SK-N-SH (cell line): Measurements from ENCODE around the gene SRSF10. TPM values are rescaled to one million over a fixed set of nuclear protein-coding genes. Genes with fewer than 3 reads are reported as not detected.
"Not testable (repeated sequence)": the region's sequence is repeated elsewhere in the genome, so short reads cannot be mapped to it uniquely, and the experiment has no call there.

Source experiments
- CTCF ChIA-PET: fragments of 300-600, 350-600 bp; formaldehyde crosslinking; extraction: SDS; loops from one replicate; lab custom pipeline; 2021; lab: Yijun Ruan, JAX
- POLR2A ChIA-PET: fragments of 350-600 bp; sonication (Branson Sonifier 250); formaldehyde crosslinking; extraction: SDS; loops from one replicate; lab custom pipeline; 2020; ENCODE audit warnings: antibody characterized with exemption, inconsistent platforms; lab: Yijun Ruan, JAX
- DNase-seq: peaks from one replicate; pipeline ENCODE4 v3.0.0; 2012
- H2AFZ ChIP-seq: fragments of 200-600 bp; sonication (generic); 2 replicates; pipeline ENCODE4 v1.8.1; 2016; ENCODE audit warnings: antibody characterized with exemption, mild to moderate bottlenecking, low read depth
- H3F3A ChIP-seq: fragments of 200-600 bp; sonication (generic); replicated peaks from 2 replicates; pipeline ENCODE3; 2016; ENCODE audit warnings: antibody characterized with exemption, mild to moderate bottlenecking; ENCODE audit not compliant: insufficient read depth
- H3K27ac ChIP-seq, 2 experiments: fragments of 200-500 bp in 1 of 2; fragments of 200-600 bp in 1 of 2; sonication (Bioruptor generic) in 1 of 2; sonication (generic), shearing (Covaris generic) in 1 of 2; 2 replicates each; pipeline versions ENCODE4 v1.5.1 to v1.6.1; 2014 to 2016; ENCODE audit warnings: low read depth in 2 of 2, inconsistent platforms in 1 of 2, low read length in 1 of 2, mild to moderate bottlenecking in 1 of 2, mixed read lengths in 1 of 2
- H3K27me3 ChIP-seq: fragments of 200-600 bp; sonication (generic), shearing (Covaris generic); 2 replicates; pipeline ENCODE4 v1.6.1; 2016; ENCODE audit warnings: mixed run types; ENCODE audit not compliant: insufficient read depth
- H3K36me3 ChIP-seq, 2 experiments: fragments of 200-500 bp in 1 of 2; fragments of 200-600 bp in 1 of 2; sonication (Bioruptor generic) in 1 of 2; sonication (generic) in 1 of 2; replicated peaks in 1 of 2; 2 replicates each; pipeline versions ENCODE3 to v1.5.1; 2014 to 2016; ENCODE audit warnings: low read length in 1 of 2, mild to moderate bottlenecking in 1 of 2; ENCODE audit not compliant: insufficient read depth in 2 of 2, control insufficient read depth in 1 of 2
- H3K4me1 ChIP-seq, 2 experiments: fragments of 200-500 bp in 1 of 2; fragments of 200-600 bp in 1 of 2; sonication (Bioruptor generic) in 1 of 2; sonication (generic), shearing (Covaris generic) in 1 of 2; 2 replicates each; pipeline versions ENCODE4 v1.5.1 to v1.6.1; 2014 to 2016; ENCODE audit warnings: low read depth in 1 of 2, low read length in 1 of 2, mixed run types in 1 of 2; ENCODE audit not compliant: insufficient read depth in 2 of 2, control insufficient read depth in 1 of 2
- H3K4me2 ChIP-seq: fragments of 200-600 bp; sonication (generic), shearing (Covaris generic); 2 replicates; pipeline ENCODE4 v1.6.1; 2017; ENCODE audit warnings: mixed run types
- H3K4me3 ChIP-seq, 2 experiments: fragments of 200-500 bp in 1 of 2; fragments of 200-600 bp in 1 of 2; sonication (Bioruptor generic) in 1 of 2; sonication (generic), shearing (Covaris generic) in 1 of 2; 2 replicates each; pipeline versions ENCODE4 v1.5.1 to v1.8.1; 2014 to 2016; ENCODE audit warnings: low read depth in 2 of 2, inconsistent platforms in 1 of 2, low read length in 1 of 2, mild to moderate bottlenecking in 1 of 2, mixed read lengths in 1 of 2, moderate library complexity in 1 of 2
- H3K79me2 ChIP-seq: fragments of 200-600 bp; sonication (generic); 2 replicates; pipeline ENCODE4 v1.8.1; 2017; ENCODE audit warnings: mild to moderate bottlenecking; ENCODE audit not compliant: insufficient read depth
- H3K9ac ChIP-seq: fragments of 200-600 bp; sonication (generic); 2 replicates; pipeline ENCODE4 v1.6.1; 2017; ENCODE audit warnings: mixed run types
- H3K9me2 ChIP-seq: fragments of 200-600 bp; sonication (generic); 2 replicates; pipeline ENCODE4 v1.6.1; 2017; ENCODE audit warnings: mixed run types
- H3K9me3 ChIP-seq: fragments of 200-600 bp; sonication (generic); 2 replicates; pipeline ENCODE4 v1.6.1; 2017; ENCODE audit warnings: mixed run types, mild to moderate bottlenecking, moderate library complexity
- H4K20me1 ChIP-seq: fragments of 200-600 bp; sonication (generic); 2 replicates; pipeline ENCODE4 v1.6.1; 2017; ENCODE audit warnings: mild to moderate bottlenecking, mixed run types; ENCODE audit not compliant: insufficient read depth
- CHD2 ChIP-seq: fragments of 150-350 bp; IDR thresholded peaks from 2 replicates; pipeline ENCODE4 v1.6.1; 2018; ENCODE audit warnings: low read length; ENCODE audit not compliant: partially characterized antibody
- FOSL2 ChIP-seq: IDR thresholded peaks from 2 replicates; pipeline ENCODE4 v1.4.0; 2012; ENCODE audit warnings: low read depth, mild to moderate bottlenecking, moderate library complexity, borderline replicate concordance
- FOXJ3 ChIP-seq: sonication (generic); formaldehyde crosslinking; IDR thresholded peaks from 2 replicates; pipeline ENCODE4 v1.5.1; 2020; ENCODE audit warnings: mild to moderate bottlenecking, missing genetic modification reagents
- GABPA ChIP-seq: IDR thresholded peaks from 2 replicates; pipeline ENCODE4 v1.4.0; 2012; ENCODE audit warnings: low read depth, mild to moderate bottlenecking
- JUND ChIP-seq: IDR thresholded peaks from 2 replicates; pipeline ENCODE4 v1.4.0; 2012
- MEF2A ChIP-seq: IDR thresholded peaks from 2 replicates; pipeline ENCODE4 v1.4.0; 2012; ENCODE audit warnings: low read depth, borderline replicate concordance
- MXI1 ChIP-seq: IDR thresholded peaks from 2 replicates; pipeline ENCODE4 v1.6.1; 2012; ENCODE audit warnings: mild to moderate bottlenecking, low read depth, low read length, improper control_type of control experiment
- NFIC ChIP-seq: IDR thresholded peaks from 2 replicates; pipeline ENCODE4 v1.4.0; 2012; ENCODE audit warnings: borderline replicate concordance
- POLR2AphosphoS5 ChIP-seq: IDR thresholded peaks from 2 replicates; pipeline ENCODE4 v1.6.1; 2012; ENCODE audit warnings: low read depth, low read length
- RAD21 ChIP-seq: IDR thresholded peaks from 2 replicates; pipeline ENCODE4 v1.6.1; 2012; ENCODE audit warnings: mild to moderate bottlenecking, low read length
- RCOR1 ChIP-seq: fragments of 150-350 bp; IDR thresholded peaks from 2 replicates; pipeline ENCODE4 v1.6.1; 2017; ENCODE audit warnings: antibody characterized with exemption, low read length
- RFX5 ChIP-seq: IDR thresholded peaks from 2 replicates; pipeline ENCODE4 v1.6.1; 2012; ENCODE audit warnings: mild to moderate bottlenecking, improper control_type of control experiment, low read length
- WGBS: methylation state at CpG from one replicate; pipeline ENCODE4 v1.1.6; 2017; ENCODE audit warnings: low lambda C conversion rate; 5-methylcytosine and 5-hydroxymethylcytosine counted together
- polyA plus RNA-seq, 3 experiments: library from polyadenylated mRNA; depleted of rRNA; stranded (reverse); fragments of >200 nt; gene quantifications; 2 replicates each; pipeline ENCODE4 v1.2.3, GENCODE V29; 2012
- TF ChIP-seq, protein P1 (sequence below): IDR thresholded peaks from 2 replicates; pipeline ENCODE4 v1.4.0; 2012; ENCODE audit warnings: low read depth
- TF ChIP-seq, protein P2 (sequence below): IDR thresholded peaks from 2 replicates; pipeline ENCODE4 v1.4.0; 2012; ENCODE audit warnings: low read depth, borderline replicate concordance
- TF ChIP-seq, protein P3 (sequence below): fragments of 200-600 bp; sonication (generic); IDR thresholded peaks from 2 replicates; pipeline ENCODE4 v1.6.1; 2017; ENCODE audit warnings: antibody characterized with exemption, mild to moderate bottlenecking, moderate library complexity
- TF ChIP-seq, protein P4 (sequence below): fragments of 150-350 bp; IDR thresholded peaks from 2 replicates; pipeline ENCODE4 v1.6.1; 2017; ENCODE audit warnings: antibody characterized with exemption, low read length, low read depth, borderline replicate concordance

Gene SRSF10
- polyA plus RNA-seq, 1 of the 3 experiments (the other 2 are of a cell fraction): 79.8 TPM

DNA sequence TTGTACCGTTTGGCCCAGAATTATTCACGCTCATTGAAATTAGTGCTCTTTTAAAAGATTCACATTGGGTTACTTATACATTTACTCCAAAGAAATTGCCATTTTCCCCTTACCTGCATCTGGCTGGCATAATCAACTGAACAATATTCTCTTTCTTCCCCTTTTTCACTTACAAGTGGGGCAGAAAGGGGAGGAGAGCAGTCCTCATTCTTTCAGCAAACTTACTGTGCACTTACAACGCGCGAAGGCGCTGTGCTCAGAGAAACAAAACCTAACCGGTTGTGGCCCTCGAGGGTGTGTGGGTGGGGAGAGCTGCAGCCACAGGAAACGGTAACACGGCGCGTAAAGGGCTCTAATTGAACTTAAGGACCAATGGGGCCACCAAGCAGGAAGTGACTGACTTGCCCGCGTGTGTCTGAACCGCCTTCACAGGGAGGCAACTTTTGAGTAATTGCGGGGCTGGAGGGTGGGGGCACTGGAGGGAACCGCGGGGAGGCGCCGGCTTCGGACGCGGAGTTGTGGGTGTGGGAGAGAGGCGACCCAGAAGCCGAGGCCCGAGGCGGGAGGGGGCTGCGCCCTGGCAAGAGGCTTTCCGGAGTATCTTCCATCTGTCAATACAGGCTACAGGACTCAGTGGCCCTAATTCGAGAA is 21.2 kb downstream of the SRSF10 start (continued):
- TF ChIP-seq NFIC: no peak
- TF ChIP-seq RCOR1: no peak
- TF ChIP-seq, protein P1, sequence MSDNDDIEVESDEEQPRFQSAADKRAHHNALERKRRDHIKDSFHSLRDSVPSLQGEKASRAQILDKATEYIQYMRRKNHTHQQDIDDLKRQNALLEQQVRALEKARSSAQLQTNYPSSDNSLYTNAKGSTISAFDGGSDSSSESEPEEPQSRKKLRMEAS: peak; percentile 86
- peak; percentile 48 for TF ChIP-seq RAD21
- peak; percentile 17; the same call in 1 of the 2 replicates for TF ChIP-seq FOXJ3 (CRISPR knock-in tag)
- TF ChIP-seq, protein P2, sequence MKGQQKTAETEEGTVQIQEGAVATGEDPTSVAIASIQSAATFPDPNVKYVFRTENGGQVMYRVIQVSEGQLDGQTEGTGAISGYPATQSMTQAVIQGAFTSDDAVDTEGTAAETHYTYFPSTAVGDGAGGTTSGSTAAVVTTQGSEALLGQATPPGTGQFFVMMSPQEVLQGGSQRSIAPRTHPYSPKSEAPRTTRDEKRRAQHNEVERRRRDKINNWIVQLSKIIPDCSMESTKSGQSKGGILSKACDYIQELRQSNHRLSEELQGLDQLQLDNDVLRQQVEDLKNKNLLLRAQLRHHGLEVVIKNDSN: no peak; the same call in 1 of the 2 replicates
- TF ChIP-seq, protein P3, sequence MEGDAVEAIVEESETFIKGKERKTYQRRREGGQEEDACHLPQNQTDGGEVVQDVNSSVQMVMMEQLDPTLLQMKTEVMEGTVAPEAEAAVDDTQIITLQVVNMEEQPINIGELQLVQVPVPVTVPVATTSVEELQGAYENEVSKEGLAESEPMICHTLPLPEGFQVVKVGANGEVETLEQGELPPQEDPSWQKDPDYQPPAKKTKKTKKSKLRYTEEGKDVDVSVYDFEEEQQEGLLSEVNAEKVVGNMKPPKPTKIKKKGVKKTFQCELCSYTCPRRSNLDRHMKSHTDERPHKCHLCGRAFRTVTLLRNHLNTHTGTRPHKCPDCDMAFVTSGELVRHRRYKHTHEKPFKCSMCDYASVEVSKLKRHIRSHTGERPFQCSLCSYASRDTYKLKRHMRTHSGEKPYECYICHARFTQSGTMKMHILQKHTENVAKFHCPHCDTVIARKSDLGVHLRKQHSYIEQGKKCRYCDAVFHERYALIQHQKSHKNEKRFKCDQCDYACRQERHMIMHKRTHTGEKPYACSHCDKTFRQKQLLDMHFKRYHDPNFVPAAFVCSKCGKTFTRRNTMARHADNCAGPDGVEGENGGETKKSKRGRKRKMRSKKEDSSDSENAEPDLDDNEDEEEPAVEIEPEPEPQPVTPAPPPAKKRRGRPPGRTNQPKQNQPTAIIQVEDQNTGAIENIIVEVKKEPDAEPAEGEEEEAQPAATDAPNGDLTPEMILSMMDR: peak; percentile 58
- no peak for TF ChIP-seq FOSL2

DNA sequence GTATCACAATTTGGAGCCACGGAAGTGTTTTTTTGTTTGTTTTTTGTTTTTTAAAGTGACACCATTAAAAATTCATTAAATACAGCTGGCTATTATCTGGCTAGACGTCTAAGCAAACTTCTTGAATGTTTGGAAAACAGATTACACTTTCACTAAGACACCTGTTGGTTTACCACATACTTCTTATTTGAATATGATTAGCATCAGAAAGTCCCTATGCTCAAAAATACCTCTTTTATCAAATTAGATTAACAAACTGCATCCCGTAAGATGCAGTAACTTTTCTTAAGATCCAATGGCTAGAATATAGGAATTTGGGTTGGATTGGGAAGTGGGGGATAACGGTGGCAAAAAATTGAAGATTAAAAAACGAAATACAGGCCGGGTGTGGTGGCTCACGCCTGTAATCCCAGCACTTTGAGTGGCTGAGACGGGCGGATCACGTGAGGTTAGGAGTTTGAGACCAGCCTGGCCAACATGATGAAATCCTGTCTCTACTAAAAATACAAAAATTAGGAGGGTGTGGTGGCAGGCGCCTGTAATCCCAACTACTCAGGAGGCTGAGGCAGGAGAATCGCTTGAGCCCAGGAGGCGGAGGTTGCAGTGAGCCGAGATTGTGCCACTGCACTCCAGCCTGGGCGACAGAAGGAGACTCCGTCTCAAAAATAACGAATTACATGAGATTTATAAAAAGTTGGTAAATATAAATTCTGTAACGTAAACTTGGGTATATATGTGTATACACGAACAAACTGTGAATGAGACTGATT is 21.9 kb downstream of the SRSF10 start:
- peaks cover 9 to 12% of the 10 kb centered on the region in 2 experiments; a peak in 3 of 4 replicates for H3K4me1 ChIP-seq
- not testable (repeated sequence) for H3K9me2 ChIP-seq, H3K9me3 ChIP-seq, H3K27me3 ChIP-seq, DNase-seq, H4K20me1 ChIP-seq
- peaks cover 29% of the 10 kb centered on the region for H3F3A ChIP-seq
- peak overlapping the region; percentile 78 for H2AFZ ChIP-seq
- peak overlapping the region; percentile 95 for H3K9ac ChIP-seq
- ChIA-PET CTCF (interaction anchor here (1.4 kb wide), 1 partner anchor 148 kb away, joined by 5 read pairs; no protein-coding TSS in a partner anchor), POLR2A (interaction anchor here (1.4 to 1.6 kb wide), 2 partner anchors 21 to 157 kb away, joined by 5 to 7 read pairs; partner anchors contain the start of gene SRSF10)
- peak overlapping the region; percentile 98 for H3K27ac ChIP-seq
- H3K4me2 ChIP-seq: peak overlapping the region; percentile 87
- WGBS: 89% methylated on average over 19 of the region's 19 CpGs
- H3K79me2 ChIP-seq: peaks cover 31% of the 10 kb centered on the region
- H3K36me3 ChIP-seq: peaks cover 16 to 21% of the 10 kb centered on the region in 2 experiments
- H3K4me3 ChIP-seq: peak overlapping the region; percentile 71 to 90

DNA sequence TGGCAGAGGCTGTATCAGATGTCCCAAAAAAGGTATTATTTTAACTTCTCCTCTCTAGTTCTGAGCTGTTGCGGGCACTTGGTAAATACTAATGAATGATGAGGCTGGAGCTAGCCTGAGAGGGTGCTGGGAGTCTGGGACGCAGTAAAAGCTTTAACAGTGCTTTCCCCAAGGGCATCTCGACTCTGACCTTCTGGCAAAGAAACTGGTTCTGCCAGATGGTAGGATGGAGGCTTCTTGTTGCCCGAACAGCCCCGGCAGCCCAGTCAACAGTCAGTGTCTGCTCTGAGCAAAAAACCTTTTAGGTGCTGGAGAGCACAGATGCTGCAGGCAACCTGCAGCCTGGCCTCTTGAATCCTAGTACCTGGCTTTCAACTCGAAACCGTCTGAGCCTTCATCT is 23.0 kb downstream of the SRSF10 start:
- Histone ChIP-seq H3K36me3 (peaks cover 13 to 17% of the 10 kb centered on the region in 2 experiments), H3K27ac (peak overlapping the region in 1 of 2 experiments; percentile 55; a peak in 2 of 4 replicates), H3K9me2 (no peaks in the 10 kb centered on the region), H3K4me1 (peaks cover 9 to 12% of the 10 kb centered on the region in 2 experiments; a peak in 3 of 4 replicates), H3K27me3 (no peaks in the 10 kb centered on the region), H3K4me2 (no peak overlapping the region), H3K9me3 (no peaks in the 10 kb centered on the region), H4K20me1 (peaks cover 10% of the 10 kb centered on the region), H2AFZ (no peak overlapping the region; the same call in 1 of the 2 replicates), H3K4me3 (no peak overlapping the region), H3K9ac (no peak overlapping the region), H3K79me2 (peaks cover 24% of the 10 kb centered on the region), H3F3A (peaks cover 34% of the 10 kb centered on the region)
- ChIA-PET POLR2A (no interaction called here), CTCF (interaction anchor here (1.1 to 2.5 kb wide), 5 partner anchors 9 to 185 kb away, joined by 3 to 11 read pairs (median 3); no protein-coding TSS in a partner anchor)
- WGBS: 43% methylated on average over 5 of the region's 7 CpGs
- DNase-seq: peak; percentile 65
- TF ChIP-seq RFX5: 0 out of 2 replicates have a peak, but pooled peaks have one; percentile 1
- no peak for TF ChIP-seq MEF2A
- TF ChIP-seq, protein P2: no peak
- no peak for TF ChIP-seq JUND
- TF ChIP-seq MXI1: 0 out of 2 replicates have a peak, but pooled peaks have one; percentile 45
- TF ChIP-seq NFIC: no peak
- TF ChIP-seq, protein P4, sequence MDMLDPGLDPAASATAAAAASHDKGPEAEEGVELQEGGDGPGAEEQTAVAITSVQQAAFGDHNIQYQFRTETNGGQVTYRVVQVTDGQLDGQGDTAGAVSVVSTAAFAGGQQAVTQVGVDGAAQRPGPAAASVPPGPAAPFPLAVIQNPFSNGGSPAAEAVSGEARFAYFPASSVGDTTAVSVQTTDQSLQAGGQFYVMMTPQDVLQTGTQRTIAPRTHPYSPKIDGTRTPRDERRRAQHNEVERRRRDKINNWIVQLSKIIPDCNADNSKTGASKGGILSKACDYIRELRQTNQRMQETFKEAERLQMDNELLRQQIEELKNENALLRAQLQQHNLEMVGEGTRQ: no peak
- TF ChIP-seq GABPA: no peak
- peak; percentile 63 for TF ChIP-seq CHD2
- no peak for TF ChIP-seq POLR2AphosphoS5
